SK-N-MC (cell line): ENCODE results near the gene BRINP3.

Source experiments
- DNase-seq: peaks from one replicate; pipeline ENCODE4 v3.0.0-alpha.2; 2011; ENCODE audit warnings: low read depth, low spot score
- H3K27ac ChIP-seq: fragments of 200-600 bp; sonication (generic); 2 replicates; pipeline ENCODE4 v1.5.1; 2016; ENCODE audit warnings: mixed run types
- H3K36me3 ChIP-seq: fragments of 200-600 bp; sonication (generic); 2 replicates; pipeline ENCODE4 v1.6.1; 2017; ENCODE audit warnings: antibody characterized with exemption, low read length, mixed read lengths; ENCODE audit not compliant: insufficient read depth
- H3K4me3 ChIP-seq: fragments of 200-600 bp; sonication (generic); 2 replicates; pipeline ENCODE4 v1.5.1; 2016
- H3K9ac ChIP-seq: fragments of 200-600 bp; sonication (generic); 2 replicates; pipeline ENCODE4 v1.8.0; 2017; ENCODE audit warnings: mixed run types, mixed read lengths; ENCODE audit not compliant: insufficient read length
- H3K9me3 ChIP-seq: fragments of 200-600 bp; sonication (generic); 2 replicates; pipeline ENCODE4 v1.6.1; 2017; ENCODE audit warnings: low read depth, mild to moderate bottlenecking, antibody characterized with exemption, low read length, moderate library complexity, mixed read lengths
- EZH2 ChIP-seq: fragments of 200-600 bp; sonication (generic); IDR thresholded peaks from one replicate; pipeline ENCODE4 v1.6.1; 2017; ENCODE audit warnings: antibody characterized with exemption
- FOXP2 ChIP-seq: optimal IDR thresholded peaks from 2 replicates; pipeline ENCODE3; 2011; ENCODE audit warnings: mild to moderate bottlenecking, moderate library complexity; ENCODE audit not compliant: insufficient read depth; ENCODE audit errors: extremely low read length, control extremely low read depth
- POLR2AphosphoS5 ChIP-seq: IDR thresholded peaks from 2 replicates; pipeline ENCODE4 v1.6.1; 2012; ENCODE audit warnings: mild to moderate bottlenecking, low read depth, low read length, borderline replicate concordance

BRINP3 gene

GRCh38 chr1:190429141-190429540 is 48.5 kb downstream of the BRINP3 start:
- H3K27ac ChIP-seq = peak overlapping the region; percentile 29; the same call in 1 of the 2 replicates
- no peaks in the 10 kb centered on the region for H3K36me3 ChIP-seq
- TF ChIP-seq POLR2AphosphoS5 (no peak), EZH2 (no peak), FOXP2 (no peak)
- no peaks in the 10 kb centered on the region for H3K9me3 ChIP-seq
- H3K4me3 ChIP-seq = no peak overlapping the region
- H3K9ac ChIP-seq = no peak overlapping the region
- DNase-seq = no peak

DNA sequence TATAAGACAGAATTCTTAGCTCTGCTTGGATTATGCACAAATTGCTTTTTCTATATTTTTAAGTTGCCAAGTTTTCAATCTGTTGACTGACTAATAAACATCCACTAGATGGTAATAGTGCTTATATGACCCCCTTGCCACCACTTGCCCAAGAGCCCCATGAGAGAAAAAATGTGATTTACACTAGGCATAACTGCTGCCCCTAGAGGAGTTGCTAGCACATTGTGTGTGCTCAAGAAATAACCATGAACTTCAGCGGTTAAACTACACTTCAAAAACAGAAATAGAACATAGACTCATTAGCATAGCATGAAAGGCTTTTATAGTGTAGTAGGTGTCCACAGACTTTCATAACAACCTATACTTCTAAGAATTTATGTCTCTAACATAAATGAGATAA is 61.4 kb downstream of the BRINP3 start:
- no peaks in the 10 kb centered on the region for H3K36me3 ChIP-seq
- H3K27ac ChIP-seq = no peak overlapping the region
- H3K9ac ChIP-seq = no peak overlapping the region
- TF ChIP-seq EZH2 (no peak), POLR2AphosphoS5 (no peak), FOXP2 (no peak)
- H3K4me3 ChIP-seq = no peak overlapping the region
- H3K9me3 ChIP-seq = no peaks in the 10 kb centered on the region
- no peak for DNase-seq

- Histone ChIP-seq H3K9me3 (no peaks in the 10 kb centered on the region), H3K4me3 (no peak overlapping the region), H3K36me3 (no peaks in the 10 kb centered on the region), H3K27ac (no peak overlapping the region), H3K9ac (no peak overlapping the region)
- no peak for TF ChIP-seq FOXP2
- no peak for TF ChIP-seq EZH2
- no peak for TF ChIP-seq POLR2AphosphoS5
- no peak for DNase-seq
These were observed 64.5 kb downstream of the BRINP3 start for GRCh38 chr1:190413142-190413541.

DNA sequence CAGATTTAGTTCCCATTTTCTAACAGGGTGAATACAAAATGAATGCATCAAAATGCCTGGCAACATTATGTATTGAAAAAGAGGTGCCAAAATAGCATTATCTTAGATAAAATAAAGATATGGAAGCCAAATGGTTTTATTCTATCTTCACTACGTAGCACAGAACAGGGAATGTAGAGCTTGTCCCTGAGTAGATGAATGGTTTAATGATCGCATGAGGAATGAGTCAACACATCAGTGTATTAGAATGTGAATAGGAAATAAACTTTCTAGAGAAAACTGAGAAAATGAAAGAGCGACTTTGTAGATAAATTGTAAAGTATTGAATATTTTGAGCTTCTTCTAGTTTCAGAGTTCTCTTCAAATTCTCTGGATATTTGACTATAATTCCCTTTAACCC is 74.3 kb downstream of the BRINP3 start:
- H3K4me3 ChIP-seq = no peak overlapping the region
- TF ChIP-seq POLR2AphosphoS5 (no peak), FOXP2 (no peak), EZH2 (no peak)
- no peaks in the 10 kb centered on the region for H3K36me3 ChIP-seq
- DNase-seq = no peak
- no peak overlapping the region for H3K27ac ChIP-seq
- no peaks in the 10 kb centered on the region for H3K9me3 ChIP-seq
- H3K9ac ChIP-seq = no peak overlapping the region

GRCh38 chr1:190399233-190399632 is 78.4 kb downstream of the BRINP3 start:
- no peak overlapping the region for H3K4me3 ChIP-seq
- TF ChIP-seq EZH2 = no peak
- no peak for TF ChIP-seq POLR2AphosphoS5
- no peak for TF ChIP-seq FOXP2
- H3K36me3 ChIP-seq = no peaks in the 10 kb centered on the region
- DNase-seq = no peak
- no peak overlapping the region for H3K9ac ChIP-seq
- H3K9me3 ChIP-seq = no peaks in the 10 kb centered on the region
- H3K27ac ChIP-seq = no peak overlapping the region

DNA sequence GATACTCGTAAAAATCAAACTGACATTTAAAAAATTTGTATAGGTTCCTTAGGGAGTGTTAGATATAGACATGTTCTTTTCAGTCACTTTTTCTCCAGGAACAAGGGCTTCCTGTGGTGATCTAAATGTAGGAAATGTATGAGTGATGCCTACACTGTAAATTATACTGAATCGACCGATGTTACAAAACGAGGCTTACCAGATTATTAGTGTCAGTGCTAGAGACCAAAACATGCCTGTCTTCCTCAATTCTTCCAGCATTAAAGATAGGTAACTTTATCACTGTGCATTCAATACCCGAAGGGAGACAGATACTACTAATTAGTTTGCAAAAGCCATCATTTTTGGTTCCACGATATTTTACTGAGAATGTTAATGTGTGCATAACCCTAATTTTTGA is 86.1 kb downstream of the BRINP3 start:
- Histone ChIP-seq H3K4me3 (no peak overlapping the region), H3K9ac (no peak overlapping the region), H3K9me3 (no peaks in the 10 kb centered on the region), H3K27ac (no peak overlapping the region), H3K36me3 (no peaks in the 10 kb centered on the region)
- DNase-seq = no peak
- TF ChIP-seq FOXP2 (no peak), POLR2AphosphoS5 (no peak), EZH2 (no peak)

DNA sequence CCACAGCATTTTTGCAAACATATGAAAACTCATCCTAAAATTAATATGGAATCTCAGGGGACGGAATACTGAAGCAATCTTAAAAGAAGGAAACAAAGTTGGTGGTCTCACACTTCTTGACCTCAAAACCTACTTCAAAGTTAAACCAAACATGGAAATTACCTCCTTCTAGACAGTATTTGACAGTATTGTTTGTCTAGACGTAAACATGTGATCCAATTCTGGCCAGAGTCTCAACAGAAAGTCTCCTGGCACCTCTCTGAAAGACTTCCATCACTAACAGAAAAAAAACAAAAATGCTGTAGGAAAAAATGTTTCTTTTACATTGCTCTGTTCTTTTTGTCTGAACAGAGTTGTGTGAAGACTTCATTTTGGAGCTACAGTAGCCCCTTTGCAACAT is 99.7 kb downstream of the BRINP3 start:
- no peak overlapping the region for H3K27ac ChIP-seq
- no peaks in the 10 kb centered on the region; the same call in 1 of the 2 replicates for H3K9me3 ChIP-seq
- H3K9ac ChIP-seq = no peak overlapping the region
- no peak overlapping the region for H3K4me3 ChIP-seq
- no peaks in the 10 kb centered on the region for H3K36me3 ChIP-seq
- TF ChIP-seq POLR2AphosphoS5 (no peak), FOXP2 (no peak), EZH2 (no peak)
- DNase-seq = no peak

DNA sequence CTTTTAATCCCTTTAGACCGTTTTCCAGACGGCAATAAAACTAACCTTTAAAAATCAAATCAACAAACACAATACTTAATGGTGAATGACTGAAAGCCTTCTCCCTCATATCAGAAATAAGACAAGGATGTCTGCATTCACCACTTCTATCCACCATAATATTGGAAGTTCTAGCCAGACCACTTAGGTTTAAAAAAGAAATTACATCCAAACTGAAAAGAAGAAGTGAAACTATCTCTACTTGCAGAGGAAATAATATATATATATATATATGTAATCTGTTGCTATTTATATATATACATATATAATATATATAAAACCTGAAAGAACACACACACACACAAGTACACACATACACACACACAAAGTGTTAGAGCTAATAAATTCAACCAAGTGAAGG is 100.4 kb downstream of the BRINP3 start:
- TF ChIP-seq FOXP2 (no peak), EZH2 (no peak), POLR2AphosphoS5 (no peak)
- no peak overlapping the region for H3K9ac ChIP-seq
- H3K4me3 ChIP-seq = no peak overlapping the region
- H3K27ac ChIP-seq = no peak overlapping the region
- DNase-seq = no peak
- no peaks in the 10 kb centered on the region for H3K36me3 ChIP-seq
- H3K9me3 ChIP-seq = no peaks in the 10 kb centered on the region; the same call in 1 of the 2 replicates

- Histone ChIP-seq H3K27ac (peak overlapping the region; percentile 58; the same call in 1 of the 2 replicates), H3K9me3 (no peaks in the 10 kb centered on the region; the same call in 1 of the 2 replicates), H3K36me3 (no peaks in the 10 kb centered on the region), H3K9ac (no peak overlapping the region), H3K4me3 (no peak overlapping the region)
- no peak for DNase-seq
- TF ChIP-seq FOXP2 (no peak), EZH2 (no peak), POLR2AphosphoS5 (no peak)
These were observed 101.6 kb downstream of the BRINP3 start for GRCh38 chr1:190376044-190376443.
